ENCODE data around the gene SEZ6L.

Gene SEZ6L

DNA sequence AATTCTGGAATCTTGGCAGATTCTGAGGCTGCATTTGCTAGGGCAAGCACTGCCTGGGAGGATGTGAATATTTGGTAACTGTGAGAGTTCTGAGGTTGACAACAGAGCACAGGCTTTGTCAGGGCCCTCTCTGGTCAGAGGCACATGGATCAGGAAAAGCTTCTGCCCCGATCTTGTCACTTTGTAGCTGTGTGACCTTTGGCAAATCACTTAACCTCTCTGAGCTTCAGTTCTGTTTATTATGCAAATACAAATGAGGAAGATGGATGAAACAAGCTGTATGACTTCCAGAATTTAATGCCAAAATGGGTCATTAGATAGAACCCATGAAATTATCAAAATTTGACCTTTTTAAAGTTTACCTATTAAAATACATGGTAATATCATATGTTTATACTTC lies 94.9 kb downstream of the SEZ6L start:
- TF ChIP-seq EGR1 (IDR thresholded peaks at IDR 0.05) (no peak), CEBPB (IDR thresholded peaks at IDR 0.05) (no peak), TEAD4 (IDR thresholded peaks at IDR 0.05) (no peak), TCF12 (IDR thresholded peaks at IDR 0.05; ENCODE audit: low read depth) (no peak), NFIC (IDR thresholded peaks at IDR 0.05) (no peak), EP300 (IDR thresholded peaks at IDR 0.05; ENCODE audit: borderline replicate concordance) (no peak), RAD21 (IDR thresholded peaks at IDR 0.05; ENCODE audit: low read depth) (no peak), YY1 (IDR thresholded peaks at IDR 0.05; ENCODE audit: low read depth) (no peak), TAF1 (IDR thresholded peaks at IDR 0.05; ENCODE audit: low read depth) (no peak), ZBTB7A (IDR thresholded peaks at IDR 0.05; ENCODE audit: low read depth) (no peak), CREB1 (IDR thresholded peaks at IDR 0.05; ENCODE audit: low read depth) (no peak), FOXM1 (IDR thresholded peaks at IDR 0.05; ENCODE audit: borderline replicate concordance, low read depth) (no peak)
- TF ChIP-seq, protein P1, sequence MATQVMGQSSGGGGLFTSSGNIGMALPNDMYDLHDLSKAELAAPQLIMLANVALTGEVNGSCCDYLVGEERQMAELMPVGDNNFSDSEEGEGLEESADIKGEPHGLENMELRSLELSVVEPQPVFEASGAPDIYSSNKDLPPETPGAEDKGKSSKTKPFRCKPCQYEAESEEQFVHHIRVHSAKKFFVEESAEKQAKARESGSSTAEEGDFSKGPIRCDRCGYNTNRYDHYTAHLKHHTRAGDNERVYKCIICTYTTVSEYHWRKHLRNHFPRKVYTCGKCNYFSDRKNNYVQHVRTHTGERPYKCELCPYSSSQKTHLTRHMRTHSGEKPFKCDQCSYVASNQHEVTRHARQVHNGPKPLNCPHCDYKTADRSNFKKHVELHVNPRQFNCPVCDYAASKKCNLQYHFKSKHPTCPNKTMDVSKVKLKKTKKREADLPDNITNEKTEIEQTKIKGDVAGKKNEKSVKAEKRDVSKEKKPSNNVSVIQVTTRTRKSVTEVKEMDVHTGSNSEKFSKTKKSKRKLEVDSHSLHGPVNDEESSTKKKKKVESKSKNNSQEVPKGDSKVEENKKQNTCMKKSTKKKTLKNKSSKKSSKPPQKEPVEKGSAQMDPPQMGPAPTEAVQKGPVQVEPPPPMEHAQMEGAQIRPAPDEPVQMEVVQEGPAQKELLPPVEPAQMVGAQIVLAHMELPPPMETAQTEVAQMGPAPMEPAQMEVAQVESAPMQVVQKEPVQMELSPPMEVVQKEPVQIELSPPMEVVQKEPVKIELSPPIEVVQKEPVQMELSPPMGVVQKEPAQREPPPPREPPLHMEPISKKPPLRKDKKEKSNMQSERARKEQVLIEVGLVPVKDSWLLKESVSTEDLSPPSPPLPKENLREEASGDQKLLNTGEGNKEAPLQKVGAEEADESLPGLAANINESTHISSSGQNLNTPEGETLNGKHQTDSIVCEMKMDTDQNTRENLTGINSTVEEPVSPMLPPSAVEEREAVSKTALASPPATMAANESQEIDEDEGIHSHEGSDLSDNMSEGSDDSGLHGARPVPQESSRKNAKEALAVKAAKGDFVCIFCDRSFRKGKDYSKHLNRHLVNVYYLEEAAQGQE (IDR thresholded peaks at IDR 0.05; ENCODE audit: low read depth): no peak
- TF ChIP-seq, protein P2, sequence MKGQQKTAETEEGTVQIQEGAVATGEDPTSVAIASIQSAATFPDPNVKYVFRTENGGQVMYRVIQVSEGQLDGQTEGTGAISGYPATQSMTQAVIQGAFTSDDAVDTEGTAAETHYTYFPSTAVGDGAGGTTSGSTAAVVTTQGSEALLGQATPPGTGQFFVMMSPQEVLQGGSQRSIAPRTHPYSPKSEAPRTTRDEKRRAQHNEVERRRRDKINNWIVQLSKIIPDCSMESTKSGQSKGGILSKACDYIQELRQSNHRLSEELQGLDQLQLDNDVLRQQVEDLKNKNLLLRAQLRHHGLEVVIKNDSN (IDR thresholded peaks at IDR 0.05): no peak
- TF ChIP-seq, protein P3, sequence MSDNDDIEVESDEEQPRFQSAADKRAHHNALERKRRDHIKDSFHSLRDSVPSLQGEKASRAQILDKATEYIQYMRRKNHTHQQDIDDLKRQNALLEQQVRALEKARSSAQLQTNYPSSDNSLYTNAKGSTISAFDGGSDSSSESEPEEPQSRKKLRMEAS (IDR thresholded peaks at IDR 0.05): no peak

DNA sequence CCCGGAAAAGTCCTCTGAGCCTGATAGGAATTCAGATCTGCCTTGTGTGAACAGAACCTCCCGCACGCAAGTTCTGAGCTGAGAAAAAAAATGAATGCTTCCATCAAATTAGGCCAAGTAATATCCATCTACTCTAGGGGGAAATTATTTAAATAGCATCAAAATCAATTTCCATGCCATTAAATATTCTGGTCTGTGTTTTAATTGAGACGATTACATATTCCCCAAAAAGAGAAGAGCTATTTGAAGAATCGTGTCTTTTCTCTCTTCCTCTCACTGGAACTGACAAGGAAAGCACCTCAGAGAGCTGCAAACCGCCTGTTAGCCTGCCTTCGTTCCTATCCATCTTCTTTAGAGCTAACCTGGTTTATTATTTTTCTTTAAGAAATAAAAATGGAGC lies 96.0 kb downstream of the SEZ6L start:
- TF ChIP-seq CREB1 (IDR thresholded peaks at IDR 0.05; ENCODE audit: low read depth) (no peak), TEAD4 (IDR thresholded peaks at IDR 0.05) (no peak), FOXM1 (IDR thresholded peaks at IDR 0.05; ENCODE audit: borderline replicate concordance, low read depth) (no peak), TAF1 (IDR thresholded peaks at IDR 0.05; ENCODE audit: low read depth) (no peak), CEBPB (IDR thresholded peaks at IDR 0.05) (no peak), YY1 (IDR thresholded peaks at IDR 0.05; ENCODE audit: low read depth) (no peak), ZBTB7A (IDR thresholded peaks at IDR 0.05; ENCODE audit: low read depth) (no peak), NFIC (IDR thresholded peaks at IDR 0.05) (no peak), TCF12 (IDR thresholded peaks at IDR 0.05; ENCODE audit: low read depth) (no peak), EP300 (IDR thresholded peaks at IDR 0.05; ENCODE audit: borderline replicate concordance) (no peak), RAD21 (IDR thresholded peaks at IDR 0.05; ENCODE audit: low read depth) (no peak), EGR1 (IDR thresholded peaks at IDR 0.05) (no peak)
- TF ChIP-seq, protein P1 (IDR thresholded peaks at IDR 0.05; ENCODE audit: low read depth): no peak
- TF ChIP-seq, protein P3 (IDR thresholded peaks at IDR 0.05): no peak

DNA sequence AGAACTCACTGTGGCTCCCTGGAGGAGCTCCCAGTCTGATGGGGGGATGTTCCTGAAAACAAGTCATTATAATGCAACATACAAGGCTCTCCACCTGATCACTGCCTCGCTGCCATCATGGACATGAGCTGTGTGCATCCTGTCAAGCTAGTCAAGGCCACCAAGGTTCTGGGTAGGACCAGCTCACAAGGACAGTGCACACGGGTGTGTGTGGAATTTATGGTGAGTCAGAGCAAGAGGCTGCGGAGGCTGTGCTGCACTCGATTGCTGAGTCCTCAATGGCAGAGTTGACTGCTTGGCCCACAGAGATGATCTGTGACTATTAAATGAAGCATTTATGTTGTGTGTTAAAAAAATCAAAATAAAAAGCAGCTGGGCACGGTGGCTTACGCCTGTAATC lies 96.6 kb downstream of the SEZ6L start:
- TF ChIP-seq EP300 (IDR thresholded peaks at IDR 0.05; ENCODE audit: borderline replicate concordance) (no peak), RAD21 (IDR thresholded peaks at IDR 0.05; ENCODE audit: low read depth) (no peak), TCF12 (IDR thresholded peaks at IDR 0.05; ENCODE audit: low read depth) (no peak), FOXM1 (IDR thresholded peaks at IDR 0.05; ENCODE audit: borderline replicate concordance, low read depth) (no peak), YY1 (IDR thresholded peaks at IDR 0.05; ENCODE audit: low read depth) (no peak), CREB1 (IDR thresholded peaks at IDR 0.05; ENCODE audit: low read depth) (no peak), TEAD4 (IDR thresholded peaks at IDR 0.05) (no peak)

DNA sequence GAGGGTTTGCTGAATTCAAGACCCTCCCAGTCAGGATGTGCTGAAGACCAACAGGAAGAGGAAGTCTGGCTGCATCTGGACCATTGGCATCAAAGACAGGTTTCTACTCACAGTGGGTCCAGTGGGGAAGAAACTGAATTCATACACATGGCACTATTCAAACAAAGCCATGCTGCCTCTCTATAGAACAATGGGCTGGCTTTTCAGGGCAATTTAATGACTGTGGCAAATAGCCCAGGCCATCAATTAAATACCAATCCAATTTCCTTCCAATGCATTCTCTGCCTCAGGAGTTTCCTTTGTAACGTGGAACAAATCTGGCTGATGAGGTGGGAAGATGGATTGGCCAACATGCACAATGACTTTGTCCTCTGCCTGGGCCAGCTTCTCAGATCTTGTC lies 98.6 kb downstream of the SEZ6L start:
- TF ChIP-seq TAF1 (IDR thresholded peaks at IDR 0.05; ENCODE audit: low read depth): no peak
- TF ChIP-seq, protein P2 (IDR thresholded peaks at IDR 0.05): no peak
- TF ChIP-seq CREB1 (IDR thresholded peaks at IDR 0.05; ENCODE audit: low read depth): no peak
- TF ChIP-seq YY1 (IDR thresholded peaks at IDR 0.05; ENCODE audit: low read depth): no peak
- TF ChIP-seq FOXM1 (IDR thresholded peaks at IDR 0.05; ENCODE audit: borderline replicate concordance, low read depth): no peak
- no peak for TF ChIP-seq CEBPB (IDR thresholded peaks at IDR 0.05)
- TF ChIP-seq ZBTB7A (IDR thresholded peaks at IDR 0.05; ENCODE audit: low read depth): no peak
- TF ChIP-seq RAD21 (IDR thresholded peaks at IDR 0.05; ENCODE audit: low read depth): no peak
- TF ChIP-seq, protein P3 (IDR thresholded peaks at IDR 0.05): no peak
- TF ChIP-seq, protein P1 (IDR thresholded peaks at IDR 0.05; ENCODE audit: low read depth): no peak
